Measurements from ENCODE around the gene PDGFD. TPM values are rescaled to one million over a fixed set of nuclear protein-coding genes. Genes with fewer than 3 reads are reported as not detected.

The PDGFD gene
- 97.0 and 105 TPM in 2 replicates for total RNA-seq
- 100 and 120 TPM in 2 replicates for polyA plus RNA-seq

DNA sequence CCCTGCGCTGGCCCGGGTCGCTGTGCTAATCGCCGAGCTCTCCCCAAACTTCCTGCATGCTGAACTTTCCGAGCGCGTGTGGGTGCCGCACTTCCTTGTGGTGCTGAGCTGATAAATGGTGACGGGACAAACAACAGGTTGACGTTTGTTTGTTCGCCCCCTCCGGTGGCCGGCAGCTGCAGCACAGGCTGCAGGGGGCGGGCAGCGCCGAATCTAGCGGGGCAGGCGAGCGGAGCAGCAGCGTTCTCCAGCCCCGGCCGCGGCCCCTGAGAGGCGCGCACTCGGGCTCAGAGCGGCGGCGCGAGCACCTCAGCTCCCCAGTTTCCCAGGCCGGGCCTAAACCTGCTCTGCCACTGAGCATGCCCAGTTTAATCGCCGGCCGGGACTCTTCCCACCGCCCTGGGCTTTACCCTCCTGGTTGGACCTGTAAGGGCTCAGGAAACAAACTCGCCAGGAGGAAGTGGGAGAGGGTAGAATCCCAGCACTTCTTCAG, at the start of gene PDGFD:
Gene PDGFD (minus strand): TSS at position 120 of the 493 bp plus-strand sequence.
- no peaks in the 10 kb centered on the region for H3K27me3 ChIP-seq
- H3K4me1 ChIP-seq (ENCODE audit: low read depth), result peaks cover 10% of the 10 kb centered on the region
- H3K27ac ChIP-seq, result peak within 1 kb of the TSS; percentile 80
- H3K36me3 ChIP-seq, result no peaks in the 10 kb centered on the region
- TF ChIP-seq, protein P1, sequence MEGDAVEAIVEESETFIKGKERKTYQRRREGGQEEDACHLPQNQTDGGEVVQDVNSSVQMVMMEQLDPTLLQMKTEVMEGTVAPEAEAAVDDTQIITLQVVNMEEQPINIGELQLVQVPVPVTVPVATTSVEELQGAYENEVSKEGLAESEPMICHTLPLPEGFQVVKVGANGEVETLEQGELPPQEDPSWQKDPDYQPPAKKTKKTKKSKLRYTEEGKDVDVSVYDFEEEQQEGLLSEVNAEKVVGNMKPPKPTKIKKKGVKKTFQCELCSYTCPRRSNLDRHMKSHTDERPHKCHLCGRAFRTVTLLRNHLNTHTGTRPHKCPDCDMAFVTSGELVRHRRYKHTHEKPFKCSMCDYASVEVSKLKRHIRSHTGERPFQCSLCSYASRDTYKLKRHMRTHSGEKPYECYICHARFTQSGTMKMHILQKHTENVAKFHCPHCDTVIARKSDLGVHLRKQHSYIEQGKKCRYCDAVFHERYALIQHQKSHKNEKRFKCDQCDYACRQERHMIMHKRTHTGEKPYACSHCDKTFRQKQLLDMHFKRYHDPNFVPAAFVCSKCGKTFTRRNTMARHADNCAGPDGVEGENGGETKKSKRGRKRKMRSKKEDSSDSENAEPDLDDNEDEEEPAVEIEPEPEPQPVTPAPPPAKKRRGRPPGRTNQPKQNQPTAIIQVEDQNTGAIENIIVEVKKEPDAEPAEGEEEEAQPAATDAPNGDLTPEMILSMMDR (IDR thresholded peaks at IDR 0.05; ENCODE audit: low read depth, low read length), result peak; percentile 60
- peak within 1 kb of the TSS; percentile 82 for H3K4me3 ChIP-seq
- no peaks in the 10 kb centered on the region for H3K9me3 ChIP-seq (ENCODE audit: low read depth)
- peak; percentile 89 to 91 for DNase-seq (ENCODE audit: low read depth in 1 of 2, low spot score in 1 of 2)

DNA sequence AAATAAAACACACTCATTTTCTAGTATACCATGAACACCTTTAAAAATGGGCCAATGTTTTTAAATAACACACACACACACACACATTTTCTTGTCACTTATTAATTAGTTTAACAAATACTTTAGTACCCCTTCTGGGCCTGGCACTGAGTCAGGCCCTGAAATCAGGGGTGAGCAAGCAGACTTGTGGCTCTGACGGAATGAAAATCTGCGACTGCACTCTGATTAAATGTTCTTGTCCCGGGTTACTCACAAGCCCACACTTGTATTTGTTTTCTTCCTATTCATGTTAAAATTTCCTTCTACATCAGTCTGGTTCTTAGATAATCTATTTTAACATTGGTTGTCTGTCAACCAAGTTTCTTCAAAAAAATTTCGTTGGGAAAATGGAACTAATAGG, 43.0 kb upstream of the PDGFD start:
- H3K36me3 ChIP-seq, result no peaks in the 10 kb centered on the region
- no peaks in the 10 kb centered on the region for H3K27me3 ChIP-seq
- TF ChIP-seq, protein P1 (IDR thresholded peaks at IDR 0.05; ENCODE audit: low read depth, low read length), result no peak
- H3K27ac ChIP-seq, result no peak overlapping the region
- H3K4me3 ChIP-seq, result no peak overlapping the region
- H3K9me3 ChIP-seq (ENCODE audit: low read depth), result no peaks in the 10 kb centered on the region
- DNase-seq (ENCODE audit: low read depth in 1 of 2, low spot score in 1 of 2), result no peak
- no peaks in the 10 kb centered on the region for H3K4me1 ChIP-seq (ENCODE audit: low read depth)

DNA sequence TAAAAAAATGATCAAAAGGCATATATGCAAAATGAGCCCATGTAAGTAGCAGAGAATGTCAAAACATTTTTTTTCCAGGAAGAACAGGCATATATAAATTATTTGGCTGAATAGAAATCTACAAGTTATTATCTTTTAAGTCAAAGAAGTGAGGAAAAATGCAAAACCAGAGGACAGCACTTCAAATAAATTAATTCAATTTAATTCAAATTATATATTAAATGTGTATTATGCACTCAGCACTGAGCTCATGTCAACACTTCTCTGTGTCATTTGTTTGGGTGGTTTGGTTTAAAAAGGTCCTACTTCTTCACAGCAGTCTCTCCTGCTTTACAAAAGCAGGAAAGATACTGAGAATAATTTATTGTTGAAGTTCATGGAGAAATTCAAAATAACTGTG, 41.9 kb upstream of the PDGFD start:
- Histone ChIP-seq H3K4me3 (no peak overlapping the region), H3K9me3 (ENCODE audit: low read depth) (no peaks in the 10 kb centered on the region), H3K36me3 (no peaks in the 10 kb centered on the region), H3K4me1 (ENCODE audit: low read depth) (no peaks in the 10 kb centered on the region), H3K27ac (no peak overlapping the region), H3K27me3 (no peaks in the 10 kb centered on the region)
- TF ChIP-seq, protein P1 (IDR thresholded peaks at IDR 0.05; ENCODE audit: low read depth, low read length), result no peak
- DNase-seq (ENCODE audit: low read depth in 1 of 2, low spot score in 1 of 2), result no peak

DNA sequence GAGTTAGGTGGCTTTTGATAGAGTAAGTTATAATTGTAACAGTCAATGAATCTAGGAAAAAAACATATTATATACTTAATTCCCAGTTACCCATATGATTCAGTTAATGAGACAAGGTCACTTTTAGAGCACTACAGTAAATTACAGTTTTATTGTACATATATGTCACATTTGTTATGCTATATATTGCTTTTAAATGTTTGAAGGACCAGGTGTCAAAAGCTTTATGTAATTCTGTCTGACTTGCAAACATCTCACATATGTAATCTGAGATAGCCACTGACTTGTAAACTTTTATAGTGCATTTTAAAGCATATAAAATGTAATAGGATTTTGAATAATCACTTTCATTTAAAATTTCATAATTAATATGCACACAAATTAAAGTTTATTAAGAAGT, 36.7 kb upstream of the PDGFD start:
- H3K4me3 ChIP-seq, result no peak overlapping the region
- TF ChIP-seq, protein P1 (IDR thresholded peaks at IDR 0.05; ENCODE audit: low read depth, low read length), result no peak
- H3K36me3 ChIP-seq, result no peaks in the 10 kb centered on the region
- no peaks in the 10 kb centered on the region for H3K27me3 ChIP-seq
- DNase-seq (ENCODE audit: low read depth in 1 of 2, low spot score in 1 of 2), result no peak
- no peaks in the 10 kb centered on the region for H3K9me3 ChIP-seq (ENCODE audit: low read depth)
- H3K4me1 ChIP-seq (ENCODE audit: low read depth), result no peaks in the 10 kb centered on the region
- no peak overlapping the region for H3K27ac ChIP-seq

DNA sequence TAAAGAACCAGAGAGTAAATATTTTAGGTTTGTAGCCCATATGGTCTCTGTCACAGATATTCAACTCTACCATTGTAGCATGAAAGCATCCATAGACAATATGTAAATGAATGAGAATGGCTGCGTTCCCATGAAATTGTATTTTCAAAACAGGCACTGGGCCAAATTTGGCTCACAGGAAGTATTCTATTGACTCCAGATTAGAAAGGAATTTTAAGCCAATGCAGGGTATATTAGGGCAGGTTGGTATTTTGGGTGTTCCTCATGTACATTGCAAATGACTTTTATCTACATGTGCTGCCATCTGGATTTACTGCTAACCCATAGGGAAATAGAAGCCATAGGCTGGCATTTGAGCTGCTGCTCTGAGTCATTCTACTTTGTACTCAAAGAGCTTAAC, 35.1 kb upstream of the PDGFD start:
- no peaks in the 10 kb centered on the region for H3K36me3 ChIP-seq
- peak in 1 of 2 donors; percentile 11 for DNase-seq (ENCODE audit: low read depth in 1 of 2, low spot score in 1 of 2)
- H3K9me3 ChIP-seq (ENCODE audit: low read depth), result no peaks in the 10 kb centered on the region
- no peak overlapping the region for H3K27ac ChIP-seq
- no peak overlapping the region for H3K4me3 ChIP-seq
- no peaks in the 10 kb centered on the region for H3K4me1 ChIP-seq (ENCODE audit: low read depth)
- H3K27me3 ChIP-seq, result no peaks in the 10 kb centered on the region
- TF ChIP-seq, protein P1 (IDR thresholded peaks at IDR 0.05; ENCODE audit: low read depth, low read length), result no peak

All from cardiac muscle cell (in vitro differentiated cells and primary cell).